COR-L47 (cell line): ENCODE results near the gene PYGL.

ENCODE experiments used
- DNase-seq: peaks from one replicate; lab custom pipeline; 2025; lab: John Stamatoyannopoulos, UW

PYGL gene

GRCh38 chr14:50871914-50872732 lies 72.2 kb downstream of the PYGL start, which contains the start of gene ABHD12B:
Gene ABHD12B (plus strand): TSS chr14:50872053. CDS start chr14:50872175, 122 bp downstream.
- no peak for DNase-seq

DNA sequence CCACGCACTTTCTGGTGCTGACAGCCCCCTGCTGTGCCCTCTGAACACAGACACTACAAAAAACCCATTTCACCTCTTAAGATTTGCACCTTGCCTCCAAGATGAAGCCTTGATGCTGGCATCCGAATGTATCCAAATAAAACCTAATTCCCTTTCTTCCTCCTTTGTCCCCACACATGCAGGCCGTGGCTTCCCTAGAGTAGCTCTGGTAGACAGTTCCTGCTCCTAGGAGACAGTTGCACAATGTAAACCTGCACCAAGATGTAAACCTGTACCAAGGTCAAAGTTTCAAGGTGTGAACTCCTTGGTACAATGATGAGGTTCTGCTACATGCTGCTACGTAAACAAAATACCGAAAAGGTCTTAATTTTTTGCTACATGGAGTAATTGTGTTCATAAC lies 73.1 kb downstream of the PYGL start:
- no peak for DNase-seq

- DNase-seq: no peak
Observed at GRCh38 chr14:50865391-50866076, 78.7 kb downstream of the PYGL start.

DNA sequence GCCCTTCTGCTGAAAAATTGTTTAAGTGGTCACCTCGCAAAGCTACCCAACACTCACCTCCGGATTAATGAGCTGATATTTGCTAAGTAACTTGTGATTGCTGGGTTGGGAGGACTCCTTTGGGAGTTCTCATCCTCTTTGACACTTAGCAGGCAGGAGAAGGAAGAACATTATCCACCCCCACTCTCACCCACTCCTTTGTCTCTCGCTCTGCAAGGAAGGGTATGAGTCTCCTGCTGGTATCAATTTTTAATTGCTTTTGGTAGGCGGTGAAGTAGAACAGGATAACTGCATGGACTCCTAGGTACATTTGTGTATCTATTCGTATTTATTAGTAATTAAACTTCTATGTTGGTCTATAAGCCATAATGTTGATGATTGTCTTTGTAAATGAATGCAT lies 79.3 kb downstream of the PYGL start:
- DNase-seq: no peak

- DNase-seq: no peak
Observed at GRCh38 chr14:50864237-50864636, 80.0 kb downstream of the PYGL start.

GRCh38 chr14:50862036-50862570 lies 82.2 kb downstream of the PYGL start:
- no peak for DNase-seq

DNA sequence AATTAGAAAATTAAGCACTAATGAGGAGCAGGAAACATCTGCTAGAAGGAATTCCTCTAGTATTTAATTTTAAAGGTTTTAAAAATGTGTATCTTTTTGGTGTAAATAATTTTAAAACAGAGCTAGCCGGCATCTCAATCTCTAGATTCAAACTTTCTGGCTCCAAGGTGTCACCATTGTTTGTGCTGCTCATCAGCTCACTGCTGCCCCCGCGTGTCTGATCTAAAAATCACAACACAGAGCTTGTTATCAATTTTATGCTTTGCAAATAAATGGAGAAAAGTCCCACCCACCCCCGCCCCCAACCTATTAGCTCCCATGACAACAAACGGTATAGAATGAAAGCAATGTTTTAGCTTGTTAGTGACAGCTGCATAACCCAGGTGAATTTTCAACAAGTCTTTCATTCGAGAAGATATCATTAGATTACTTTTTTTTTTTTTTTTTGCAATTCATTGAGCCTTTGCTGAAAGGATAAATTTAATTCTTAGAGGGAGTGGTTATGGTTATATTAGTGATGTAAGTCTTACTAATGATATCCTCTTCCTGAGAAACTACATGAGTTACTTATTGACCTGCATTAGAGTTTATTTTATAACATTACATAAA lies 83.7 kb downstream of the PYGL start:
- DNase-seq: peak; percentile 88

- DNase-seq: no peak
Observed at GRCh38 chr14:50859296-50859624, 85.0 kb downstream of the PYGL start.

DNA sequence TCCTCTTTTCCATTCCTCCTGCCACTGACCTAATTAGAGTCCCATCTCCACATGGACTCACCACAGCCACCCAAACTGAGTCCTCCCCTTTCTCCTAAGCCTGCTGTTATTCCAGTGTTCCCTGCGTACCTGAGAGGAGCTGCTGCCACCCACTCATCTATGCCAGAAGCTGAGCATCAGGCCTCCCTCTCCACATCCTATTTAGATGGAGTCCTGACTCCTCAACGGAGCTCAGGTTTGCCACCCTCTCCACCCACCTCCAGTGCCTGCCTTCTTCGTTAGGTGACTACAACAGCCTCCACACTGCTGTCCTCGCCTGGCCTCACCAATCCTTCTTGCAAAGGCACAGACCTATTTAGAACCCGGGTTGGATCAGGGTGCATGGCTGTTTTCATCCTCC lies 87.6 kb downstream of the PYGL start:
- no peak for DNase-seq

GRCh38 chr14:50855558-50855957 lies 88.7 kb downstream of the PYGL start:
- DNase-seq: no peak
